ENCODE results near the gene MAP4. TPM values are rescaled to one million over a fixed set of nuclear protein-coding genes. Genes with fewer than 3 reads are reported as not detected.

Gene MAP4
- polyA plus RNA-seq, 1 donor from 2014 or later: 186 TPM

DNA sequence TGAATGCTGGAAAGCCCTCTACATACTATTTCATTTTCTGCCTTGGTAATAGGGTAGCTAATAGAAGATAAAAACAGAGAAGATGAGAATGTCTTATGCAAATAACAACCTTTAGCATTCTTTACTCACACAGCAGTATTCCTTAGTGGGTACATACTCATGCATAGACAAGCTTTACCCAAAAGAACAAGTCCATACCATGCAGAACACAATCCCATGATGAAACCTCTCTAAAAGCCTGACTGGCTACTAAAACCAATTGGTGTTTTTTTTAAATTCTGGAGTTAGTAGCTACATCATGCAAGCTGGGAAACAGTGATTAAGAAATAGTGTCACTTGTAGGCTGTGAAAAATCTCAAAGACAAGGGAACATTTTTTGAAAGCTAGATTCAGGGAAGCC lies 108.4 kb downstream of the MAP4 start:
- Histone ChIP-seq H3K9me3 (ENCODE audit: low read length) (no peaks in the 10 kb centered on the region), H4K20me1 (ENCODE audit: insufficient read depth) (no peaks in the 10 kb centered on the region), H3K79me2 (replicated peaks; ENCODE audit: insufficient read depth, low read length) (no peaks in the 10 kb centered on the region), H3K4me2 (ENCODE audit: low read length) (no peak overlapping the region), H3K9me2 (ENCODE audit: insufficient read depth, low read length) (no peaks in the 10 kb centered on the region), H3K36me3 (ENCODE audit: insufficient read depth, low read length) (no peaks in the 10 kb centered on the region), H3K4me3 (ENCODE audit: low read length) (no peak overlapping the region), H3F3A (ENCODE audit: insufficient read depth, low read length, poor library complexity, severe bottlenecking) (no peaks in the 10 kb centered on the region), H3K27me3 (ENCODE audit: insufficient read depth, low read depth, low read length) (no peaks in the 10 kb centered on the region), H3K9ac (ENCODE audit: low read length) (no peak overlapping the region), H2AFZ (ENCODE audit: low read depth, low read length) (no peak overlapping the region), H3K27ac (ENCODE audit: low read length) (no peak overlapping the region)
- no peak for TF ChIP-seq MXI1 (conservative IDR thresholded peaks at IDR 0.05; ENCODE audit: poor library complexity, severe bottlenecking)
- TF ChIP-seq, protein P1, sequence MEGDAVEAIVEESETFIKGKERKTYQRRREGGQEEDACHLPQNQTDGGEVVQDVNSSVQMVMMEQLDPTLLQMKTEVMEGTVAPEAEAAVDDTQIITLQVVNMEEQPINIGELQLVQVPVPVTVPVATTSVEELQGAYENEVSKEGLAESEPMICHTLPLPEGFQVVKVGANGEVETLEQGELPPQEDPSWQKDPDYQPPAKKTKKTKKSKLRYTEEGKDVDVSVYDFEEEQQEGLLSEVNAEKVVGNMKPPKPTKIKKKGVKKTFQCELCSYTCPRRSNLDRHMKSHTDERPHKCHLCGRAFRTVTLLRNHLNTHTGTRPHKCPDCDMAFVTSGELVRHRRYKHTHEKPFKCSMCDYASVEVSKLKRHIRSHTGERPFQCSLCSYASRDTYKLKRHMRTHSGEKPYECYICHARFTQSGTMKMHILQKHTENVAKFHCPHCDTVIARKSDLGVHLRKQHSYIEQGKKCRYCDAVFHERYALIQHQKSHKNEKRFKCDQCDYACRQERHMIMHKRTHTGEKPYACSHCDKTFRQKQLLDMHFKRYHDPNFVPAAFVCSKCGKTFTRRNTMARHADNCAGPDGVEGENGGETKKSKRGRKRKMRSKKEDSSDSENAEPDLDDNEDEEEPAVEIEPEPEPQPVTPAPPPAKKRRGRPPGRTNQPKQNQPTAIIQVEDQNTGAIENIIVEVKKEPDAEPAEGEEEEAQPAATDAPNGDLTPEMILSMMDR (IDR thresholded peaks at IDR 0.05; ENCODE audit: poor library complexity, severe bottlenecking): no peak
- TF ChIP-seq EP300 (conservative IDR thresholded peaks at IDR 0.05; ENCODE audit: poor library complexity, severe bottlenecking): no peak
- TF ChIP-seq RAD21 (conservative IDR thresholded peaks at IDR 0.05): no peak
- no peak for TF ChIP-seq POLR2AphosphoS5 (IDR thresholded peaks at IDR 0.05)
- TF ChIP-seq, protein P2, sequence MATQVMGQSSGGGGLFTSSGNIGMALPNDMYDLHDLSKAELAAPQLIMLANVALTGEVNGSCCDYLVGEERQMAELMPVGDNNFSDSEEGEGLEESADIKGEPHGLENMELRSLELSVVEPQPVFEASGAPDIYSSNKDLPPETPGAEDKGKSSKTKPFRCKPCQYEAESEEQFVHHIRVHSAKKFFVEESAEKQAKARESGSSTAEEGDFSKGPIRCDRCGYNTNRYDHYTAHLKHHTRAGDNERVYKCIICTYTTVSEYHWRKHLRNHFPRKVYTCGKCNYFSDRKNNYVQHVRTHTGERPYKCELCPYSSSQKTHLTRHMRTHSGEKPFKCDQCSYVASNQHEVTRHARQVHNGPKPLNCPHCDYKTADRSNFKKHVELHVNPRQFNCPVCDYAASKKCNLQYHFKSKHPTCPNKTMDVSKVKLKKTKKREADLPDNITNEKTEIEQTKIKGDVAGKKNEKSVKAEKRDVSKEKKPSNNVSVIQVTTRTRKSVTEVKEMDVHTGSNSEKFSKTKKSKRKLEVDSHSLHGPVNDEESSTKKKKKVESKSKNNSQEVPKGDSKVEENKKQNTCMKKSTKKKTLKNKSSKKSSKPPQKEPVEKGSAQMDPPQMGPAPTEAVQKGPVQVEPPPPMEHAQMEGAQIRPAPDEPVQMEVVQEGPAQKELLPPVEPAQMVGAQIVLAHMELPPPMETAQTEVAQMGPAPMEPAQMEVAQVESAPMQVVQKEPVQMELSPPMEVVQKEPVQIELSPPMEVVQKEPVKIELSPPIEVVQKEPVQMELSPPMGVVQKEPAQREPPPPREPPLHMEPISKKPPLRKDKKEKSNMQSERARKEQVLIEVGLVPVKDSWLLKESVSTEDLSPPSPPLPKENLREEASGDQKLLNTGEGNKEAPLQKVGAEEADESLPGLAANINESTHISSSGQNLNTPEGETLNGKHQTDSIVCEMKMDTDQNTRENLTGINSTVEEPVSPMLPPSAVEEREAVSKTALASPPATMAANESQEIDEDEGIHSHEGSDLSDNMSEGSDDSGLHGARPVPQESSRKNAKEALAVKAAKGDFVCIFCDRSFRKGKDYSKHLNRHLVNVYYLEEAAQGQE (IDR thresholded peaks at IDR 0.05; ENCODE audit: borderline replicate concordance): no peak
- no peak for TF ChIP-seq SMC3 (conservative IDR thresholded peaks at IDR 0.05; ENCODE audit: poor library complexity)
- no peak for TF ChIP-seq TAF1 (IDR thresholded peaks at IDR 0.05; ENCODE audit: low read depth)
- TF ChIP-seq EZH2 (IDR thresholded peaks at IDR 0.05; ENCODE audit: borderline replicate concordance, insufficient read depth, low read length, poor library complexity, severe bottlenecking): no peak

DNA sequence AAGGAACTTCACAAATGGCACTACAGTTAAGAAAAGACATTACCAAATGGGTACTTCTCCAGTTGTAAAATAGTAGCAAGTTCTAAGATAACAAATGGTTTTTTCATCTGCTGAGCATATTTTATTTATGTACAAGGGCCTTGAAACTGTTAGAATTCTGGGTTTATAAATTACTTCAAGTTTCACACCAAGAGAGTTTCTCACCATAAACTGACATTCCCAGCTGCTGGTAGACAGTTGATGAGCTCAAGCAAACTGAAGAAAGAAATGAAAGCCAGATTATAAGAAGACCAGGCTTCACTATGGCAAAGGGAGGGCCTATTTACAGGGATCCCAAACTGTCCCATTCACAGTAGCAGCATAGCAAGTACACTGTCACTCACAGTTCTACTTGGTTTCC lies 113.5 kb downstream of the MAP4 start:
- H2AFZ ChIP-seq (ENCODE audit: low read depth, low read length): no peak overlapping the region
- no peak overlapping the region for H3K9ac ChIP-seq (ENCODE audit: low read length)
- H3K4me3 ChIP-seq (ENCODE audit: low read length): no peak overlapping the region
- H3K27ac ChIP-seq (ENCODE audit: low read length): no peak overlapping the region
- no peaks in the 10 kb centered on the region for H4K20me1 ChIP-seq (ENCODE audit: insufficient read depth)
- no peaks in the 10 kb centered on the region for H3K27me3 ChIP-seq (ENCODE audit: insufficient read depth, low read depth, low read length)
- TF ChIP-seq, protein P1 (IDR thresholded peaks at IDR 0.05; ENCODE audit: poor library complexity, severe bottlenecking): no peak
- H3K4me2 ChIP-seq (ENCODE audit: low read length): no peak overlapping the region
- H3K79me2 ChIP-seq (replicated peaks; ENCODE audit: insufficient read depth, low read length): no peaks in the 10 kb centered on the region
- H3K36me3 ChIP-seq (ENCODE audit: insufficient read depth, low read length): no peaks in the 10 kb centered on the region
- no peaks in the 10 kb centered on the region for H3K9me2 ChIP-seq (ENCODE audit: insufficient read depth, low read length)
- no peaks in the 10 kb centered on the region for H3F3A ChIP-seq (ENCODE audit: insufficient read depth, low read length, poor library complexity, severe bottlenecking)
- no peaks in the 10 kb centered on the region for H3K9me3 ChIP-seq (ENCODE audit: low read length)
